K562 (cell line): ENCODE measurements around the gene SLC30A4. TPM values are rescaled to one million over a fixed set of nuclear protein-coding genes. Genes with fewer than 3 reads are reported as not detected.

Experiments
- ATAC-seq: fragments of 200-7000 bp; cut with Tn5 transposase; 3 replicates; pipeline ENCODE4 v1.9.1; 2020; ENCODE audit warnings: moderate library complexity
- BruUV-seq: library from RNA; stranded (reverse); fragments of 400-500 nt; replicated peaks from 2 replicates; lab custom pipeline; 2021; lab: Mats Ljungman, UMichigan
- CTCF ChIA-PET: fragments of 300-600 bp; formaldehyde crosslinking; extraction: SDS; loops from one replicate; lab custom pipeline; 2021; ENCODE audit warnings: low intra/inter-chr PET ratio; lab: Yijun Ruan, JAX
- POLR2A ChIA-PET: fragments of 300-600, 350-650 bp; sonication (Branson Sonifier 250); formaldehyde crosslinking; extraction: SDS; loops from one replicate; lab custom pipeline; 2021; ENCODE audit warnings: antibody characterized with exemption, inconsistent platforms; lab: Yijun Ruan, JAX
- DNase-seq, 4 experiments: peaks; one replicate each; pipeline versions ENCODE4 v3.0.0 to v3.0.0-alpha.2; 2011 to 2018; ENCODE audit warnings: low spot score in 3 of 4, mixed read lengths in 3 of 4; ENCODE audit errors: extremely low read depth in 1 of 4
- FAIRE-seq: peaks from 2 replicates; lab custom pipeline; 2011; peaks lifted over from hg19 to GRCh38; lab: Jason Lieb, UNC
- H2AFZ ChIP-seq: 2 replicates; pipeline ENCODE4 v1.6.0; 2011; ENCODE audit warnings: low read depth, low read length, control low read depth, inconsistent platforms
- H3K27ac ChIP-seq: fragments of 200-600 bp; 3 replicates; pipeline ENCODE4 v1.8.0; 2011; ENCODE audit warnings: low read depth, mild to moderate bottlenecking, control low read depth, inconsistent platforms, low read length, moderate library complexity, mixed read lengths; ENCODE audit errors: extremely low read depth
- H3K27me3 ChIP-seq, 2 experiments: fragments of 300-600 bp in 1 of 2; 2 replicates in 1 of 2; 3 replicates in 1 of 2; pipeline versions ENCODE4 v1.6.0 to v1.8.0; 2011; ENCODE audit warnings: inconsistent platforms in 2 of 2, low read length in 2 of 2, mild to moderate bottlenecking in 1 of 2, mixed read lengths in 1 of 2, moderate library complexity in 1 of 2; ENCODE audit not compliant: control insufficient read depth in 2 of 2, insufficient read depth in 2 of 2
- H3K36me3 ChIP-seq: fragments of 300-600 bp; 3 replicates; pipeline ENCODE4 v1.8.0; 2011; ENCODE audit warnings: mild to moderate bottlenecking, low read length, inconsistent platforms; ENCODE audit not compliant: control insufficient read depth, insufficient read depth
- H3K4me1 ChIP-seq, 2 experiments: fragments of 200-600 bp in 1 of 2; replicated peaks in 1 of 2; 2 replicates in 1 of 2; 3 replicates in 1 of 2; pipeline versions ENCODE4 v1.5.1 to v1.8.0; 2011; ENCODE audit warnings: inconsistent platforms in 2 of 2, low read length in 2 of 2, mild to moderate bottlenecking in 1 of 2, mixed read lengths in 1 of 2, moderate library complexity in 1 of 2; ENCODE audit not compliant: control insufficient read depth in 2 of 2, insufficient read depth in 2 of 2
- H3K4me2 ChIP-seq: 2 replicates; pipeline ENCODE4 v1.6.1; 2011; ENCODE audit warnings: low read length, control low read depth, inconsistent platforms, mixed read lengths; ENCODE audit not compliant: insufficient read depth
- H3K4me3 ChIP-seq: fragments of 200-600 bp; sonication (generic), shearing (Covaris generic); 2 replicates; pipeline ENCODE4 v1.5.1; 2016; ENCODE audit warnings: control low read depth, inconsistent platforms
- H3K79me2 ChIP-seq: fragments of 200-600 bp; 3 replicates; pipeline ENCODE4 v1.8.0; 2011; ENCODE audit warnings: low read length, inconsistent platforms; ENCODE audit not compliant: control insufficient read depth, insufficient read depth
- H3K9ac ChIP-seq, 2 experiments: 2 replicates each; pipeline versions ENCODE4 v1.6.0 to v1.6.1; 2011; ENCODE audit warnings: low read depth in 2 of 2, low read length in 2 of 2, control low read depth in 1 of 2, inconsistent platforms in 1 of 2, mild to moderate bottlenecking in 1 of 2, mixed read lengths in 1 of 2; ENCODE audit not compliant: insufficient read depth in 1 of 2
- H3K9me1 ChIP-seq: one replicate; pipeline ENCODE4 v1.6.0; 2011; ENCODE audit warnings: inconsistent platforms, mild to moderate bottlenecking, low read length, moderate library complexity; ENCODE audit not compliant: control insufficient read depth, insufficient read depth
- H3K9me3 ChIP-seq: replicated peaks from 2 replicates; pipeline ENCODE4 v1.5.1; 2011; ENCODE audit warnings: low read depth, low read length, inconsistent platforms; ENCODE audit not compliant: control insufficient read depth, insufficient read depth
- H4K20me1 ChIP-seq: replicated peaks from 2 replicates; pipeline ENCODE4 v1.6.1; 2011; ENCODE audit warnings: low read length, inconsistent platforms, mixed read lengths; ENCODE audit not compliant: control insufficient read depth, insufficient read depth
- ARNT ChIP-seq, 2 experiments: fragments of 450-650 bp; IDR thresholded peaks; 2 replicates each; pipeline ENCODE4 v1.6.1; 2016; ENCODE audit warnings: mild to moderate bottlenecking in 1 of 2
- ATF1 ChIP-seq, 2 experiments: fragments of 450-650 bp in 1 of 2; IDR thresholded peaks; 2 replicates each; pipeline ENCODE4 v1.6.1; 2016; ENCODE audit warnings: missing compliant biosample characterization in 1 of 2, missing genetic modification characterization in 1 of 2
- BRD9 ChIP-seq: fragments of 450-650 bp; IDR thresholded peaks from 2 replicates; pipeline ENCODE4 v1.6.1; 2018; ENCODE audit warnings: low read depth; ENCODE audit not compliant: partially characterized antibody
- MECOM ChIP-seq: fragments of 250-450 bp; sonication (Bioruptor Pico); IDR thresholded peaks from 2 replicates; pipeline ENCODE4 v1.8.0; 2022; ENCODE audit warnings: inconsistent platforms
- TOE1 ChIP-seq, 2 experiments: fragments of 450-650 bp in 1 of 2; sonication (generic) in 1 of 2; formaldehyde crosslinking in 1 of 2; IDR thresholded peaks; 2 replicates each; pipeline versions ENCODE4 v1.7.1 to v1.8.0; 2016 to 2022; ENCODE audit warnings: borderline replicate concordance in 2 of 2, mild to moderate bottlenecking in 2 of 2, antibody characterized with exemption in 1 of 2, inconsistent platforms in 1 of 2, low read depth in 1 of 2, missing genetic modification reagents in 1 of 2, moderate library complexity in 1 of 2
- ZKSCAN1 ChIP-seq: fragments of 150-350 bp; IDR thresholded peaks from 2 replicates; pipeline ENCODE4 v1.6.1; 2016; ENCODE audit warnings: low read depth, low read length
- ZKSCAN8 ChIP-seq: fragments of 200-800 bp; sonication (Bioruptor generic); IDR thresholded peaks from 2 replicates; pipeline ENCODE4 v1.6.1; 2016; ENCODE audit warnings: missing genetic modification characterization, missing compliant biosample characterization
- ZNF121 ChIP-seq: sonication (generic); formaldehyde crosslinking; conservative IDR thresholded peaks from 2 replicates; pipeline ENCODE4 v1.8.0; 2022; ENCODE audit warnings: missing genetic modification reagents
- ZNF764 ChIP-seq: fragments of 250-450 bp; sonication (Bioruptor Pico); IDR thresholded peaks from 2 replicates; pipeline ENCODE4 v1.4.0; 2020; ENCODE audit warnings: low read depth, mild to moderate bottlenecking, moderate library complexity
- ZSCAN32 ChIP-seq: fragments of 450-650 bp; formaldehyde crosslinking; IDR thresholded peaks from 2 replicates; pipeline ENCODE4 v1.4.0; 2020; ENCODE audit warnings: mild to moderate bottlenecking, moderate library complexity
- WGBS: fragments of 100-300 bp; shearing (Covaris generic); methylation state at CpG from one replicate; pipeline ENCODE4 v1.1.6; 2016; ENCODE audit warnings: low coverage, mixed read lengths; ENCODE audit not compliant: insufficient coverage; ENCODE audit errors: missing lambda C conversion rate; 5-methylcytosine and 5-hydroxymethylcytosine counted together
- in situ Hi-C: fragments of 300-500 bp; cut with MboI; formaldehyde crosslinking; loops from 4 replicates; pipeline ENCODE4 v1.15.0; 2018; ENCODE audit warnings: inconsistent platforms, mixed read lengths
- intact Hi-C: fragments of 100-400 bp; cut with micrococcal nuclease; formaldehyde crosslinking; loops from 2 replicates; pipeline ENCODE4 v1.14.2; 2022
- polyA plus RNA-seq, 8 experiments: library from polyadenylated mRNA; depleted of rRNA in 4 of 8; stranded (reverse) in 5 of 8; unstranded in 3 of 8; fragments of >200 nt; fragmentation: Nextera tagmentation in 2 of 8; fragmentation: Illumina TruSeq in 1 of 8; extraction: Ambion mirVana in 2 of 8; extraction: Trizol in 1 of 8; gene quantifications; 2 replicates each; pipeline versions ENCODE4 v1.2.1 to v1.2.3, GENCODE V29; 2011 to 2014; ENCODE audit warnings: inconsistent platforms in 1 of 8, missing spikeins in 1 of 8
- total RNA-seq, 7 experiments: library from RNA; depleted of rRNA in 6 of 7; stranded (reverse); fragments of >200 nt in 6 of 7; fragmentation: Illumina TruSeq in 2 of 7; extraction: Trizol in 2 of 7; gene quantifications; 2 replicates each; pipeline versions ENCODE4 v1.2.1 to v1.2.3, GENCODE V29; 2011 to 2021; ENCODE audit warnings: low replicate concordance in 1 of 7
- TF ChIP-seq, protein P1 (sequence below): fragments of 250-450 bp; sonication (Bioruptor Pico); IDR thresholded peaks from 2 replicates; pipeline ENCODE4 v1.9.0; 2021; ENCODE audit warnings: mild to moderate bottlenecking
- TF ChIP-seq, protein P2 (sequence below): fragments of 450-650 bp; IDR thresholded peaks from 2 replicates; pipeline ENCODE4 v1.6.1; 2016; ENCODE audit warnings: borderline replicate concordance
- TF ChIP-seq, protein P3 (sequence below): fragments of 250-450 bp; sonication (Bioruptor Pico); IDR thresholded peaks from 2 replicates; pipeline ENCODE4 v1.5.0; 2020; ENCODE audit warnings: mild to moderate bottlenecking
- TF ChIP-seq, protein P4 (sequence below): fragments of 450-650 bp; formaldehyde crosslinking; IDR thresholded peaks from 2 replicates; pipeline ENCODE4 v1.4.0; 2020; ENCODE audit warnings: mild to moderate bottlenecking, moderate library complexity

The SLC30A4 gene
- total and polyA plus RNA-seq, 9 of the 15 experiments (the other 6 are each of a cell fraction or from before 2014, with no cell fraction given), result 0.21 to 0.73 (median 0.36) TPM

DNA sequence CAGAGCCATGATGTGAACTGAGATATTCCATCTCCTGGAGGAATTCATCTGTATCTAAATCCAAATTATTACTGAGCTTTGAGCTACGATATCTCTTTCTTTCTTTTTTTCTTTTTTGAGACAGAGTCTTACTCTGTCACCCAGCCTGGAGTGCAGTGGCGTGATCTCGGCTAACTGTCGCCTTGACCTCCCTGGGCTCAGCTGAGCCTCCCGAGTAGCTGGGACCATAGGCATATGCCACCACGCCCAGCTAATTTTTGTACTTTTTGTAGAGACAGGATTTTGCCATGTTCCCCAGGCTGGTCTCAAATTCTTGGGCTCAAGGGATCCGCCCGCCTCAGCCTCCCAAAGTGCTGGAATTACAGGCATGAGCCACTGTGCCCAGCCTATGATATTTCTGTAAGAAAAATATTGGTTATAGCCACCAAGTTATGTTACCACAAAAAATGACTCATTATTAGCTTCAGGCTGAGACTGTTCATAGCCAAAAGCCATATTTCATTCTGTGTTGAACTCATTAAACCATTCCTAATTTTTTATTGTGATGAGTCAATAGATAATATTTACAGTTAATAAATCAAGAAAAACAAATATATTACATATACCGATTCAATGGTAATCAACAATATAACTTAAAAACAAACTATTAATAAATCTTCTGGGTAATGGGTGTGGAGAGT lies 27.1 kb upstream of the SLC30A4 start:
- Histone ChIP-seq H3K9ac (peak overlapping the region in 1 of 2 experiments; percentile 65; a peak in 1 of 4 replicates), H3K4me2 (peak overlapping the region; percentile 68; the same call in 1 of the 2 replicates), H3K4me1 (peaks cover 3 to 12% of the 10 kb centered on the region in 2 experiments; a peak in 4 of 5 replicates), H3K9me3 (no peaks in the 10 kb centered on the region; the same call in 1 of the 2 replicates), H3K4me3 (no peak overlapping the region), H2AFZ (peak overlapping the region; percentile 93), H3K27ac (no peak overlapping the region; the same call in 2 of the 3 replicates), H3K79me2 (no peaks in the 10 kb centered on the region), H3K27me3 (no peaks in the 10 kb centered on the region; a peak in 1 of 5 replicates), H3K36me3 (no peaks in the 10 kb centered on the region), H3K9me1 (no peaks in the 10 kb centered on the region), H4K20me1 (no peaks in the 10 kb centered on the region)
- intact Hi-C loops (no loop called here), in situ Hi-C loops (no loop called here)
- CTCF ChIA-PET, result no interaction called here
- FAIRE-seq, result peak; percentile 56
- WGBS, result 69% methylated on average over 9 of the region's 9 CpGs
- no peak for DNase-seq
- no peak for ATAC-seq
- no TSS peak for BruUV-seq
- POLR2A ChIA-PET, result interaction anchor here (0.6 to 1.2 kb wide), 3 partner anchors 9 to 73 kb away, joined by 3 to 4 read pairs (median 3); no protein-coding TSS in a partner anchor
- no peak for TF ChIP-seq ARNT (IDR thresholded peaks at IDR 0.05)
- TF ChIP-seq ZNF121 (CRISPR knock-in tag), result no peak
- no peak for TF ChIP-seq MECOM (CRISPR knock-in tag)
- peak; percentile 5 for TF ChIP-seq BRD9
- no peak for TF ChIP-seq TOE1 (IDR thresholded peaks at IDR 0.05; ENCODE audit: borderline replicate concordance)
- no peak for TF ChIP-seq TOE1 (CRISPR knock-in tag; IDR thresholded peaks at IDR 0.05; ENCODE audit: borderline replicate concordance, low read depth)
- TF ChIP-seq, protein P1, sequence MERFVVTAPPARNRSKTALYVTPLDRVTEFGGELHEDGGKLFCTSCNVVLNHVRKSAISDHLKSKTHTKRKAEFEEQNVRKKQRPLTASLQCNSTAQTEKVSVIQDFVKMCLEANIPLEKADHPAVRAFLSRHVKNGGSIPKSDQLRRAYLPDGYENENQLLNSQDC (CRISPR knock-in tag), result no peak
- TF ChIP-seq, protein P2, sequence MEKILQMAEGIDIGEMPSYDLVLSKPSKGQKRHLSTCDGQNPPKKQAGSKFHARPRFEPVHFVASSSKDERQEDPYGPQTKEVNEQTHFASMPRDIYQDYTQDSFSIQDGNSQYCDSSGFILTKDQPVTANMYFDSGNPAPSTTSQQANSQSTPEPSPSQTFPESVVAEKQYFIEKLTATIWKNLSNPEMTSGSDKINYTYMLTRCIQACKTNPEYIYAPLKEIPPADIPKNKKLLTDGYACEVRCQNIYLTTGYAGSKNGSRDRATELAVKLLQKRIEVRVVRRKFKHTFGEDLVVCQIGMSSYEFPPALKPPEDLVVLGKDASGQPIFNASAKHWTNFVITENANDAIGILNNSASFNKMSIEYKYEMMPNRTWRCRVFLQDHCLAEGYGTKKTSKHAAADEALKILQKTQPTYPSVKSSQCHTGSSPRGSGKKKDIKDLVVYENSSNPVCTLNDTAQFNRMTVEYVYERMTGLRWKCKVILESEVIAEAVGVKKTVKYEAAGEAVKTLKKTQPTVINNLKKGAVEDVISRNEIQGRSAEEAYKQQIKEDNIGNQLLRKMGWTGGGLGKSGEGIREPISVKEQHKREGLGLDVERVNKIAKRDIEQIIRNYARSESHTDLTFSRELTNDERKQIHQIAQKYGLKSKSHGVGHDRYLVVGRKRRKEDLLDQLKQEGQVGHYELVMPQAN, result no peak
- TF ChIP-seq ZNF764 (CRISPR knock-in tag), result no peak
- no peak for TF ChIP-seq ZKSCAN8 (CRISPR knock-in tag)
- no peak for TF ChIP-seq ATF1 (CRISPR knock-in tag; IDR thresholded peaks at IDR 0.05)
- TF ChIP-seq ATF1 (tag; IDR thresholded peaks at IDR 0.05), result no peak
- TF ChIP-seq, protein P3, sequence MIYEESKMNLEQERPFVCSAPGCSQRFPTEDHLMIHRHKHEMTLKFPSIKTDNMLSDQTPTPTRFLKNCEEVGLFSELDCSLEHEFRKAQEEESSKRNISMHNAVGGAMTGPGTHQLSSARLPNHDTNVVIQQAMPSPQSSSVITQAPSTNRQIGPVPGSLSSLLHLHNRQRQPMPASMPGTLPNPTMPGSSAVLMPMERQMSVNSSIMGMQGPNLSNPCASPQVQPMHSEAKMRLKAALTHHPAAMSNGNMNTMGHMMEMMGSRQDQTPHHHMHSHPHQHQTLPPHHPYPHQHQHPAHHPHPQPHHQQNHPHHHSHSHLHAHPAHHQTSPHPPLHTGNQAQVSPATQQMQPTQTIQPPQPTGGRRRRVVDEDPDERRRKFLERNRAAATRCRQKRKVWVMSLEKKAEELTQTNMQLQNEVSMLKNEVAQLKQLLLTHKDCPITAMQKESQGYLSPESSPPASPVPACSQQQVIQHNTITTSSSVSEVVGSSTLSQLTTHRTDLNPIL (CRISPR knock-in tag), result no peak
- TF ChIP-seq, protein P4, sequence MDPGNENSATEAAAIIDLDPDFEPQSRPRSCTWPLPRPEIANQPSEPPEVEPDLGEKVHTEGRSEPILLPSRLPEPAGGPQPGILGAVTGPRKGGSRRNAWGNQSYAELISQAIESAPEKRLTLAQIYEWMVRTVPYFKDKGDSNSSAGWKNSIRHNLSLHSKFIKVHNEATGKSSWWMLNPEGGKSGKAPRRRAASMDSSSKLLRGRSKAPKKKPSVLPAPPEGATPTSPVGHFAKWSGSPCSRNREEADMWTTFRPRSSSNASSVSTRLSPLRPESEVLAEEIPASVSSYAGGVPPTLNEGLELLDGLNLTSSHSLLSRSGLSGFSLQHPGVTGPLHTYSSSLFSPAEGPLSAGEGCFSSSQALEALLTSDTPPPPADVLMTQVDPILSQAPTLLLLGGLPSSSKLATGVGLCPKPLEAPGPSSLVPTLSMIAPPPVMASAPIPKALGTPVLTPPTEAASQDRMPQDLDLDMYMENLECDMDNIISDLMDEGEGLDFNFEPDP (CRISPR knock-in tag), result no peak
- no peak for TF ChIP-seq ZKSCAN1
- TF ChIP-seq ZSCAN32, result no peak
